ENCODE data around the gene UBR7. TPM values are rescaled to one million over a fixed set of nuclear protein-coding genes. Genes with fewer than 3 reads are reported as not detected.
A peak's percentile ranks its signal among the peaks of the same experiment; 100 is the strongest.
"Not testable (repeated sequence)": the region's sequence is repeated elsewhere in the genome, so short reads cannot be mapped to it uniquely, and the experiment has no call there.

The UBR7 gene
- total RNA-seq, 2 experiments from 2014 or later = 43.5 to 45.8 TPM

DNA sequence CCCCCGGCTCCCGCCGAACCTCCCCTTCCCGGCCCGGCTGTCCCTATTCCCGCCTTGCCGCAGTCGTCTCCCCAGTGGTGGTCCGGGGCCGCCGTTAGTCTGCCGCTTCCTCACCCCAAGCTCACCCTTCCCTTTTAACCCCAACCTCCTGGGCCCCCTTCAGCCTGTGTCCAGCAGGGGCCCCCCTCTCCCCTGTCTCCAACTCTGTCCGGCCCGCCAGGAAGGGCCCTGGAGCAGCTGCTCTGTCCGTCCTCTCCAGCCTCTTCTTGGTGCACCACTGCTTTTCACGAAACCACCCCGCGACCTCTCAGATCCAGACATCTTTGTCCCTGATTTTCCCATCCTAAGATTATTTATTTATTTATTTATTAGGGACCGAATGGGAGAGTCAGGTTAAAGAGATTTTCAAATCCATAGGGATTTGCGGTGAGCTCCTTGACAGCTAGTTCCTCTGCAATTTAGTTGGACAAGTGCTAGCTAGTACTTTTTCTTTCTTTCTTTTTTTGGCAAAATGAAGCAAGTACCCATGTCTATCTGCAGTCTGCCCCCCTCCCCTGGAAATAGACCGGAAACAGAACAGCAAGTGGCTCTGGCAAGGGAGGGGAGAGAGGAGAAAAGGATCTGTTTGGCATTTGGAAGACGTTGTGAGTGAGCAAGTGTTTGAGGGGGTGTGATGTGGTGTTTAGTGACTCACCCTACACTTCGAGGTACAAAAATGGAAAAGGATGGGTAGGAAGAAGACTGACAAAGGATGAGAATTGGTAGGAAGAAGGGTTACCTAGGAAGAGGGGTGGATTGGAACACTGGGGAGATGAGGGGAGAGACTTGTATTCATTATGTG, 632 bp downstream of the UBR7 start:
- peaks cover 35% of the 10 kb centered on the region for H3K36me3 Mint-ChIP-seq (ENCODE audit: low read depth)
- H3K4me1 Mint-ChIP-seq = peaks cover 44% of the 10 kb centered on the region
- no peaks in the 10 kb centered on the region for H3K27me3 Mint-ChIP-seq
- H3K4me3 Mint-ChIP-seq = peak overlapping the region; percentile 79
- POLR2A ChIA-PET = interaction anchor here (0.5 kb wide), 1 partner anchor 358 kb away, joined by 3 read pairs; no protein-coding TSS in a partner anchor
- H3K27ac Mint-ChIP-seq = peak overlapping the region; percentile 94
- no peaks in the 10 kb centered on the region for H3K9me3 Mint-ChIP-seq
- CTCF ChIA-PET = interaction anchor here (0.7 to 1.7 kb wide), 8 partner anchors 10 to 100 kb away, joined by 3 to 6 read pairs (median 4); partner anchors contain the start of genes LYSET and MOAP1
- peak; percentile 42 for DNase-seq

DNA sequence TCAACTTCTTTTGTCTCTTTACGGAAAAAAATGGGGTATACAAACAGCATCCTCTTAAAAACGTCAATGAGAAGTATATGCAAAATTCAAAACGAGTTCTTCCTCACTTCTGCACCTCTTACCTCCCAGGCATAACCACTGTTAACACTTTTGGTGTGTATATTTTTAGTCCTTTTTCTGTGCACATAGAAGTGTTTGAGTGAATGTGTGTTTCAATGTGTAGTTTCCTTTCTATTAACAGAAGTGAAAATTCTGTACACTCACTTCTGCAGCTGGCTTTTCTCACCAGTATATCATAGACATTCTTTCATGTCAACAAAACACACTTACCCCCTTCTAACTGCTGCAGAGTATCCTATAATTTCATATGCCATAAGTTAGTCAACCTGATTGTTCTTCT, 5.4 kb downstream of the UBR7 start:
- H3K9me3 Mint-ChIP-seq = no peaks in the 10 kb centered on the region

DNA sequence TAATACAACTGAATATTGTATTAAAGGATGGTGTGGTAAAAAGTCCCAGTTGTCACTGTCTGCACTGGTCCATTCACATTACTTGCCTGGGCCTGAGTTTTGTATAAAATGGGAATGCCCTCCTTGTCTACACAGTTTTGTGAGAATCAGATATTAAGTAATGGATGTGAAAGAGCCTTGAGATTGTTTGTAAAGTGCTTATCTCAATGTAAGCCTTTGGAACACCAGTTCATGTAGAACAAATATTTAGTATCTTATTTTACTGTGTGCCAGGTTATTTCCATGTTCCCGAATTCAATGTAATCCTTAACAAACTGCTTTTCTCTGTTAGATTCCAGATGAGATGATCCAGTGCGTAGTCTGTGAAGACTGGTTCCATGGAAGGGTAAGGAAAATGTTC, 7.5 kb downstream of the UBR7 start:
- ChIA-PET POLR2A (no interaction called here), CTCF (no interaction called here)
- H3K4me3 Mint-ChIP-seq = no peak overlapping the region
- no peaks in the 10 kb centered on the region for H3K9me3 Mint-ChIP-seq
- H3K27me3 Mint-ChIP-seq = no peaks in the 10 kb centered on the region
- peaks cover 6% of the 10 kb centered on the region for H3K4me1 Mint-ChIP-seq
- DNase-seq = no peak
- H3K27ac Mint-ChIP-seq = no peak overlapping the region
- H3K36me3 Mint-ChIP-seq (ENCODE audit: low read depth) = peaks cover 39% of the 10 kb centered on the region

More for the DNA sequence above, 5.4 kb downstream of the UBR7 start:
- H3K36me3 Mint-ChIP-seq (ENCODE audit: low read depth) = peaks cover 36% of the 10 kb centered on the region
- peaks cover 20% of the 10 kb centered on the region for H3K4me1 Mint-ChIP-seq
- no peaks in the 10 kb centered on the region for H3K27me3 Mint-ChIP-seq
- no peak for DNase-seq
- no peak overlapping the region for H3K4me3 Mint-ChIP-seq
- no peak overlapping the region for H3K27ac Mint-ChIP-seq
- ChIA-PET POLR2A (no interaction called here), CTCF (no interaction called here)

DNA sequence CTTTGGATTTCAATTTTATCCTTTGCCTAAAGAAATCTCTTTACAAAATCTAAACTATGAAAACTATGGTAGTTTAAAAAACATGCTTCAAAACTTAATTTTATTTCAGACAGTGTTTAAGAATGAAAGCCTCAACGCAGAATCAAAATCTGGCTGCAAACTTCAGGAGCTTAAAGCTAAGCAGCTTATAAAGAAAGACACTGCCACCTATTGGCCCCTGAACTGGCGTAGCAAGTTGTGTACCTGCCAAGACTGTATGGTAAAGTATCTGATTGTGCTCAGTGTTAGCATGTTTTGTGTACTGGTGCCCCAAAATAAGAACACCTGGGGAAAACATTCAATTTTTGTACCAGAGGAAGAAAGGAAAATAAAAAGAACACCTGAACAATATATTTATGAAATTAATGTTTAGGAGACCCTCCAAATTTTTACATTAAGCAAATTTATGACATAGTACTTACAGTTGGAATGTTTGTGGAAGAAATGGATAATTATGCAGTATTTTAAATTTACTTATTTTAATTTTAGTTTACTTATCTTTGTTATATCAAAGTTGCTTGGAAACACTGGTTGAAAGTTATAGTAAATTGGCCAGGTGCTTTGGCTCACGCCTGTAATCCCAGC, 12.2 kb downstream of the UBR7 start:
- no peaks in the 10 kb centered on the region for H3K9me3 Mint-ChIP-seq
- peaks cover 44% of the 10 kb centered on the region for H3K36me3 Mint-ChIP-seq (ENCODE audit: low read depth)
- ChIA-PET CTCF (interaction anchor here (0.6 to 0.7 kb wide), 8 partner anchors 9 to 1758 kb away, joined by 3 to 5 read pairs (median 4); no protein-coding TSS in a partner anchor), POLR2A (interaction anchor here (0.7 kb wide), 2 partner anchors 93 to 437 kb away, joined by 3 to 6 read pairs; no protein-coding TSS in a partner anchor)
- no peak overlapping the region for H3K4me3 Mint-ChIP-seq
- H3K4me1 Mint-ChIP-seq = peaks cover 4% of the 10 kb centered on the region
- DNase-seq = peak; percentile 69
- no peak overlapping the region for H3K27ac Mint-ChIP-seq
- H3K27me3 Mint-ChIP-seq = no peaks in the 10 kb centered on the region

- Mint-ChIP-seq H3K9me3 (no peaks in the 10 kb centered on the region), H3K4me1 (peaks cover 4% of the 10 kb centered on the region), H3K27ac (no peak overlapping the region), H3K36me3 (ENCODE audit: low read depth) (peaks cover 44% of the 10 kb centered on the region), H3K4me3 (no peak overlapping the region), H3K27me3 (no peaks in the 10 kb centered on the region)
- CTCF ChIA-PET = no interaction called here
- POLR2A ChIA-PET = no interaction called here
- no peak for DNase-seq
Observed at GRCh38 chr14:93220509-93220908, 13.5 kb downstream of the UBR7 start.

DNA sequence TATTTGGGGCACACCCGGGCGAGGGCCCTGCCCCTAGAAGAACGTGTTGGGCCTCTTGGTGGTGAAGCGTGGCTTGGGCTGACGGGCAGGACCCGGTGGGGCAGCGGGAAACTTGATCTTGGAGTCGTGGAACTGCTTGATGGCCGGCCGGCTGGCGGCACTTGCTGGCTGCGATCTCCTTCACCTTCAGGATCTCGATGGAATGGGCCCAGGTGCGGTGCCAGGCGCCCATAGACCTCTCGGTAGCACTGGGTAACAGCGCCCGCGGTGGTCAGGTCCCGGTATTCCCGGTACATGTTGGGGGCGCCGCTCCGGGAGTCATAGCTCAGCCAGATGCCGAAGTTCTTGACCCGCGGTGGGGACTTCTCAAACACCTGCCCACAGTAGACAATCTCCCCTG, 16.5 kb downstream of the UBR7 start:
- POLR2A ChIA-PET = no interaction called here
- Mint-ChIP-seq H3K27ac (no peak overlapping the region), H3K27me3 (no peaks in the 10 kb centered on the region), H3K36me3 (ENCODE audit: low read depth) (peaks cover 45% of the 10 kb centered on the region), H3K4me1 (peaks cover 4% of the 10 kb centered on the region), H3K9me3 (no peaks in the 10 kb centered on the region), H3K4me3 (no peak overlapping the region)
- DNase-seq = no peak
- CTCF ChIA-PET = no interaction called here

- Mint-ChIP-seq H3K27ac (no peak overlapping the region), H3K27me3 (peaks cover 3% of the 10 kb centered on the region), H3K9me3 (no peaks in the 10 kb centered on the region), H3K4me3 (no peak overlapping the region), H3K4me1 (peaks cover 2% of the 10 kb centered on the region), H3K36me3 (ENCODE audit: low read depth) (peaks cover 29% of the 10 kb centered on the region)
- CTCF ChIA-PET = no interaction called here
- DNase-seq = no peak
- POLR2A ChIA-PET = no interaction called here
Observed at GRCh38 chr14:93228550-93228949, 21.5 kb downstream of the UBR7 start.

- no peak overlapping the region for H3K4me3 Mint-ChIP-seq
- peaks cover 19% of the 10 kb centered on the region for H3K36me3 Mint-ChIP-seq (ENCODE audit: low read depth)
- H3K9me3 Mint-ChIP-seq = no peaks in the 10 kb centered on the region
- H3K27me3 Mint-ChIP-seq = peaks cover 7% of the 10 kb centered on the region
- no peak overlapping the region for H3K27ac Mint-ChIP-seq
- H3K4me1 Mint-ChIP-seq = peaks cover 2% of the 10 kb centered on the region
- ChIA-PET CTCF (no interaction called here), POLR2A (no interaction called here)
- DNase-seq = no peak
Observed at GRCh38 chr14:93230539-93230938, 23.5 kb downstream of the UBR7 start.

- Mint-ChIP-seq H3K27ac (no peak overlapping the region), H3K36me3 (ENCODE audit: low read depth) (peaks cover 13% of the 10 kb centered on the region), H3K4me1 (peaks cover 2% of the 10 kb centered on the region), H3K4me3 (no peak overlapping the region), H3K27me3 (peaks cover 7% of the 10 kb centered on the region), H3K9me3 (no peaks in the 10 kb centered on the region)
- no peak for DNase-seq
- ChIA-PET CTCF (interaction anchor here (0.6 kb wide), 2 partner anchors 21 to 155 kb away, joined by 3 to 4 read pairs; no protein-coding TSS in a partner anchor), POLR2A (no interaction called here)
Observed at GRCh38 chr14:93231129-93231979, 24.3 kb downstream of the UBR7 start.

DNA sequence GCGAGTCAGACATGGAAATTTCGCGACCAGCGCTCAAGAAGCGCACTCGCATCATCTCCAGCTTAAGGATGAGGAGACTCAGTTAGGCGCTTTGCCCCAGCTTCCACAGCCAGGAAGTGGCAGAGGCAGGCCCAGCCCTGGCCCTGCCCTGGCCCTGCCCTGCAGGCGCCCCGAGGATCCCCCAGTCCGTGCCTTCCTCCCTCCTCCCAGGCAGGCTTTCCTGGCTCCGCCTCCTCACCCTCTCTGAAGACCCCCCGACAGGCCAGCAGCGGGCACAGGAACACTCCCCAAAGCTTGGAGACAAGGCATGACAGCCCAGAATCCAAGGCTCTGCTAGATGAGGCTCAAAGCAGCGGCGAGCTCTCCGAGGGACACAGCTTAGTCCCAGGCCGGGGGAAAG, 25.1 kb downstream of the UBR7 start:
- Mint-ChIP-seq H3K36me3 (ENCODE audit: low read depth) (peaks cover 8% of the 10 kb centered on the region), H3K4me3 (no peak overlapping the region), H3K27ac (no peak overlapping the region), H3K27me3 (peaks cover 7% of the 10 kb centered on the region), H3K9me3 (no peaks in the 10 kb centered on the region), H3K4me1 (peaks cover 2% of the 10 kb centered on the region)
- CTCF ChIA-PET = no interaction called here
- POLR2A ChIA-PET = no interaction called here
- DNase-seq = no peak

DNA sequence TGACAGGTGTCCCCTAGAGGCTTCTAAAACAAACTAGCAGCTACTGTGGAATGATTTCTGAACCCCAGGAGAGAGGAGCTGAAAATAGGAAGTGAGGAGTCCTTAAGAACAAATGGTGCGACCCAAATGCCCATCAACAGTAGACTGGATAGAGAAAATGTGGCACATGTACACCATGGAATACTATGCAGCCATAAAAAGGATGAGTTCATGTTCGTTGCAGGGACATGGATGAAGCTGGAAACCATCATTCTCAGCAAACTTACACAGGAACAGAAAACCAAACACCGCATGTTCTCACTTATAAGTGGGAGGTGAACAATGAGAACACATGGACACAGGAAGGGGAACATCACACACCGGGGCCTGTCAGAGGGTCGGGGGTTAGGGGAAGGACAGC, 26.0 kb downstream of the UBR7 start:
- DNase-seq; POLR2A ChIA-PET; H3K4me3 Mint-ChIP-seq; H3K27ac Mint-ChIP-seq; H3K27me3 Mint-ChIP-seq; CTCF ChIA-PET; H3K4me1 Mint-ChIP-seq; H3K9me3 Mint-ChIP-seq; H3K36me3 Mint-ChIP-seq (ENCODE audit: low read depth): not testable (repeated sequence)

DNA sequence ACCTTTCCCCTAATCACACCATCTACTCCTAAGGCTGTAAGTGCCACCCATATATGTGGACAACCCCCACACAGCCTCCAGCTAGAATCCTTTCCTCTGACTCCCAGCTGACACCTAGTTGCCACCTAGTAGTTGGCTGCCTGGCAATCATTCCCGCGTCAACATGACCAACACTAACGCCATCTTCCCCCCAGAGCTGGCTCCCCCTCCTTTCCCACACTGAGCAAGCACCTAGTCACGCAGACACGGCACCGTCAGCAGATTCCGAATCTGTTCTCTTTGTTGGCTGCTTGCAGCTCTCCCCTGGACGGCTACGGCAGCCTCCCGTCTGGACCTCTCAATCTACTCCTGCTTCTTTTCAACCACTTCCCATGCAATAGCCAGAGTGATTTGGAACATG, 27.7 kb downstream of the UBR7 start:
- H3K4me3 Mint-ChIP-seq = no peak overlapping the region
- no peaks in the 10 kb centered on the region for H3K9me3 Mint-ChIP-seq
- DNase-seq = no peak
- no peak overlapping the region for H3K27ac Mint-ChIP-seq
- H3K4me1 Mint-ChIP-seq = peaks cover 2% of the 10 kb centered on the region
- CTCF ChIA-PET = interaction anchor here (0.9 kb wide), 1 partner anchor 27 kb away, joined by 4 read pairs; the partner anchor contains the start of genes GON7 and UBR7
- H3K36me3 Mint-ChIP-seq (ENCODE audit: low read depth) = no peaks in the 10 kb centered on the region
- POLR2A ChIA-PET = no interaction called here
- H3K27me3 Mint-ChIP-seq = peaks cover 7% of the 10 kb centered on the region

Measured in activated CD4-positive, alpha-beta T cell treated with anti-CD3 and anti-CD28 coated beads, Interleukin-2, amount 10 ng/mL, durations not matched to agents 7 days and 5 days (primary cell).